ENCODE data around the gene CDX4.
"Not testable (repeated sequence)": the region's sequence is repeated elsewhere in the genome, so short reads cannot be mapped to it uniquely, and the experiment has no call there.

The CDX4 gene

GRCh38 chrX:73446831-73447230 is at the start of gene CDX4:
Gene CDX4 (plus strand): TSS chrX:73447053. CDS start chrX:73447254, 201 bp downstream.
- DNase-seq: no peak

- DNase-seq: no peak
Observed at GRCh38 chrX:73398185-73398914, 48.5 kb upstream of the CDX4 start.

GRCh38 chrX:73400136-73400748 is 46.6 kb upstream of the CDX4 start:
- no peak for DNase-seq

- DNase-seq: no peak
Observed at GRCh38 chrX:73401591-73402266, 45.1 kb upstream of the CDX4 start.

- no peak for DNase-seq
Observed at GRCh38 chrX:73412930-73413329, 33.9 kb upstream of the CDX4 start.

GRCh38 chrX:73447311-73447794 is 500 bp downstream of the CDX4 start:
- no peak for DNase-seq

- DNase-seq: no peak
Observed at GRCh38 chrX:73448379-73448778, 1.5 kb downstream of the CDX4 start.

GRCh38 chrX:73455171-73455570 is 8.3 kb downstream of the CDX4 start:
- DNase-seq: no peak

- no peak for DNase-seq
Observed at GRCh38 chrX:73457306-73457705, 10.5 kb downstream of the CDX4 start.

GRCh38 chrX:73468376-73468775 is 21.5 kb downstream of the CDX4 start:
- no peak for DNase-seq

- no peak for DNase-seq
Observed at GRCh38 chrX:73478961-73479360, 32.1 kb downstream of the CDX4 start.

- no peak for DNase-seq
Observed at GRCh38 chrX:73481521-73481920, 34.7 kb downstream of the CDX4 start.

- DNase-seq: no peak
Observed at GRCh38 chrX:73490661-73491060, 43.8 kb downstream of the CDX4 start.

GRCh38 chrX:73492178-73492577 is 45.3 kb downstream of the CDX4 start:
- not testable (repeated sequence) for DNase-seq

All from CD4-positive, alpha-beta T cell treated with Interleukin-1 beta for 1 hour (primary cell).